ENCODE data around the gene PYCR2. TPM values are rescaled to one million over a fixed set of nuclear protein-coding genes. Genes with fewer than 3 reads are reported as not detected.

PYCR2 gene
- total RNA-seq, 1 experiment from 2014 or later: 57.7 TPM

- no peak overlapping the region for H3K4me3 ChIP-seq (ENCODE audit: low read length)
- intact Hi-C loops (cut with micrococcal nuclease): no loop called here
- no peaks in the 10 kb centered on the region for H3F3A ChIP-seq (ENCODE audit: low read length, unreplicated experiment)
- no peak overlapping the region for H3K27ac ChIP-seq (ENCODE audit: low read length)
- TF ChIP-seq EZH2 (IDR thresholded peaks at IDR 0.05; ENCODE audit: low read length, unreplicated experiment) (no peak), EZH2phosphoT487 (IDR thresholded peaks at IDR 0.05; ENCODE audit: borderline replicate concordance, low read length) (no peak), CTCF (conservative IDR thresholded peaks at IDR 0.05; ENCODE audit: low read depth, low read length) (no peak)
- DNase-seq (no peak), ATAC-seq (no peak)
- ChIA-PET CTCF (no interaction called here), POLR2A (ENCODE audit: unreplicated experiment) (interaction anchor here (0.6 kb wide), 1 partner anchor 200 kb away, joined by 3 read pairs; no protein-coding TSS in a partner anchor)
- H4K20me1 ChIP-seq (ENCODE audit: low read length): no peaks in the 10 kb centered on the region
- no TSS peak for BruUV-seq (replicated peaks)
- no peak overlapping the region for H3K4me2 ChIP-seq (ENCODE audit: low read length)
- H3K4me1 ChIP-seq (ENCODE audit: insufficient read depth, low read length): no peaks in the 10 kb centered on the region
- H3K9me2 ChIP-seq (replicated peaks; ENCODE audit: low read length): no peaks in the 10 kb centered on the region
- no peaks in the 10 kb centered on the region for H3K27me3 ChIP-seq (ENCODE audit: low read length)
- no peaks in the 10 kb centered on the region for H3K79me2 ChIP-seq (ENCODE audit: low read length)
- no peaks in the 10 kb centered on the region for H3K9me3 ChIP-seq (ENCODE audit: low read length)
- no peaks in the 10 kb centered on the region; the same call in 1 of the 2 replicates for H3K36me3 ChIP-seq (ENCODE audit: low read depth, low read length)
- no peak overlapping the region for H2AFZ ChIP-seq (ENCODE audit: low read length)
- H3K9ac ChIP-seq (ENCODE audit: low read length): no peak overlapping the region
These were observed 41.2 kb upstream of the PYCR2 start for GRCh38 chr1:225965231-225965630.

- H2AFZ ChIP-seq (ENCODE audit: low read length): no peak overlapping the region
- ChIA-PET CTCF (no interaction called here), POLR2A (ENCODE audit: unreplicated experiment) (no interaction called here)
- H3K27ac ChIP-seq (ENCODE audit: low read length): no peak overlapping the region
- H3K9ac ChIP-seq (ENCODE audit: low read length): no peak overlapping the region
- H3K36me3 ChIP-seq (ENCODE audit: low read depth, low read length): no peaks in the 10 kb centered on the region; the same call in 1 of the 2 replicates
- BruUV-seq (replicated peaks): no TSS peak
- no peaks in the 10 kb centered on the region for H3K79me2 ChIP-seq (ENCODE audit: low read length)
- no peaks in the 10 kb centered on the region for H4K20me1 ChIP-seq (ENCODE audit: low read length)
- no peaks in the 10 kb centered on the region for H3F3A ChIP-seq (ENCODE audit: low read length, unreplicated experiment)
- DNase-seq: peak; percentile 34
- H3K9me2 ChIP-seq (replicated peaks; ENCODE audit: low read length): no peaks in the 10 kb centered on the region
- intact Hi-C loops (cut with micrococcal nuclease): no loop called here
- H3K4me2 ChIP-seq (ENCODE audit: low read length): no peak overlapping the region
- H3K9me3 ChIP-seq (ENCODE audit: low read length): no peaks in the 10 kb centered on the region
- no peaks in the 10 kb centered on the region for H3K4me1 ChIP-seq (ENCODE audit: insufficient read depth, low read length)
- TF ChIP-seq EZH2phosphoT487 (IDR thresholded peaks at IDR 0.05; ENCODE audit: borderline replicate concordance, low read length): no peak
- no peak for TF ChIP-seq EZH2 (IDR thresholded peaks at IDR 0.05; ENCODE audit: low read length, unreplicated experiment)
- no peak for TF ChIP-seq CTCF (conservative IDR thresholded peaks at IDR 0.05; ENCODE audit: low read depth, low read length)
- no peak for ATAC-seq
- no peaks in the 10 kb centered on the region for H3K27me3 ChIP-seq (ENCODE audit: low read length)
- H3K4me3 ChIP-seq (ENCODE audit: low read length): no peak overlapping the region
These were observed 39.9 kb upstream of the PYCR2 start for GRCh38 chr1:225963735-225964530.

GRCh38 chr1:225962440-225962975, 38.5 kb upstream of the PYCR2 start:
- H3K36me3 ChIP-seq (ENCODE audit: low read depth, low read length): no peaks in the 10 kb centered on the region; the same call in 1 of the 2 replicates
- no peaks in the 10 kb centered on the region for H3K79me2 ChIP-seq (ENCODE audit: low read length)
- H4K20me1 ChIP-seq (ENCODE audit: low read length): no peaks in the 10 kb centered on the region
- no peak overlapping the region for H3K27ac ChIP-seq (ENCODE audit: low read length)
- peak; percentile 46; the same call in 1 of the 2 replicates for ATAC-seq
- TF ChIP-seq EZH2 (IDR thresholded peaks at IDR 0.05; ENCODE audit: low read length, unreplicated experiment) (no peak), EZH2phosphoT487 (IDR thresholded peaks at IDR 0.05; ENCODE audit: borderline replicate concordance, low read length) (no peak), CTCF (conservative IDR thresholded peaks at IDR 0.05; ENCODE audit: low read depth, low read length) (peak; percentile 78)
- H3K4me2 ChIP-seq (ENCODE audit: low read length): no peak overlapping the region
- H3K9ac ChIP-seq (ENCODE audit: low read length): no peak overlapping the region
- H3K4me1 ChIP-seq (ENCODE audit: insufficient read depth, low read length): no peaks in the 10 kb centered on the region
- no peaks in the 10 kb centered on the region for H3F3A ChIP-seq (ENCODE audit: low read length, unreplicated experiment)
- CTCF ChIA-PET: no interaction called here
- H3K4me3 ChIP-seq (ENCODE audit: low read length): no peak overlapping the region
- H3K9me3 ChIP-seq (ENCODE audit: low read length): no peaks in the 10 kb centered on the region
- BruUV-seq (replicated peaks): no TSS peak
- no peak for DNase-seq
- no peaks in the 10 kb centered on the region for H3K9me2 ChIP-seq (replicated peaks; ENCODE audit: low read length)
- no peaks in the 10 kb centered on the region for H3K27me3 ChIP-seq (ENCODE audit: low read length)
- POLR2A ChIA-PET (ENCODE audit: unreplicated experiment): no interaction called here
- H2AFZ ChIP-seq (ENCODE audit: low read length): no peak overlapping the region
- intact Hi-C loops (cut with micrococcal nuclease): no loop called here

All from PC-3 (cell line).